Stimulated activated CD8-positive, alpha-beta memory T cell treated with anti-CD3 and anti-CD28 coated beads, Interleukin-4, amount 100 ng/mL, for 24 hours (primary cell): ENCODE measurements around the gene CLIP2.
A peak's percentile ranks its signal among the peaks of the same experiment; 100 is the strongest.
"Not testable (repeated sequence)": the region's sequence is repeated elsewhere in the genome, so short reads cannot be mapped to it uniquely, and the experiment has no call there.

Experiments
- DNase-seq: peaks from one replicate; pipeline ENCODE4 v3.0.0-alpha.2; 2020; ENCODE audit warnings: low read depth

The CLIP2 gene

DNA sequence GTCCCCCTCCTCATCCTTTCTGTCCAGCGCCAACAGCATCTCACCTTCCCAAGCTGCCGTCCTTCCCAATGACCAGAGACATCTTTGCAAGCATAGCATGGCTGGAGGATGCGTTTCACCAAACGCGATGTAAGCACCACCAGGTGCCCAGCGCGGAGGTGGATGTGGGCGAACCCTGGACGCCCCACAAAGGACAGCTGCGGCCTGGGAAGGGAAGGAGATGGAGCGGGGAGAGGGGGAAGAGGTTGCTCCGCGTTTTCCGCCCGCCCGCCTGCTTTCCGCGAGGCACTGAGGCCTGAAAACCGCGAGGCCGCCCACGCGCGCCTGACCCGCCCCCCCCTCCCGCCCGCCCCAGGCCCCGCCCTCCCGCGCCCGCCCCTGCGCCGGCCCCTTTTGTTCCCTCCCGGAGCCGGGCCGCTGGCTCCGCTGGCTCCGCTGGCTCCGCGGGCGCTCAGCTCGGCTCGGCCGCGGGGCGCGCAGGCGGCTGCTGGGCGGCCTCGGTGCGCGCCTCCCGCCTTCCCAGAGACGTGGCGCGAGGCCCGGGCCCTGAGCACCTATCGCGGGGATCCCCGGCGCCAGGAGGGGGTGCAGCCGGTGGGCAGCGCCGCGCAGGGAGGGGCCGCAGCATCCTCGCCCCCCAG lies at the start of gene CLIP2:
TSS of gene CLIP2 (plus strand) at position 390 of the 641 bp plus-strand sequence. CDS start 28,140 bp downstream, outside the sequence.
- DNase-seq, result peak; percentile 72

DNA sequence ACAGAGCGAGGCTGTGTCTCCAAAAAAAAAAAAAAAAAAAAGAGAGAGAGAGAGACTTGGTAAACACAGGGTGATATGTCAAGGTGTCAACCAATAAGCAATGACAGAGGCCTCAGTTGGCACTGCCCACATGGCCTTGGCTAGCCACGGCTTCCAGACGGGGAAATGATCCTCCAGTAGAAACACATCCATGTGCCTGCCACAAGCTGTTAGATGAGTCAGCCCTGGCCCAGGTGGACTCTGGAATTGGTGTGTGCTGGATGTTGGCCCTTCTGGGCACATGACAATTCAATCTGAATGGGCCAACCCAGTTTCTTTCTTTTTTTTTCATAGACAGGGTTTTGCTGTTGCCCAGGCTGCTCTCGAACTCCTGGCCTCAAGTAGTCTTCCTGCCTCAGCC lies 48.7 kb upstream of the CLIP2 start:
- no peak for DNase-seq

DNA sequence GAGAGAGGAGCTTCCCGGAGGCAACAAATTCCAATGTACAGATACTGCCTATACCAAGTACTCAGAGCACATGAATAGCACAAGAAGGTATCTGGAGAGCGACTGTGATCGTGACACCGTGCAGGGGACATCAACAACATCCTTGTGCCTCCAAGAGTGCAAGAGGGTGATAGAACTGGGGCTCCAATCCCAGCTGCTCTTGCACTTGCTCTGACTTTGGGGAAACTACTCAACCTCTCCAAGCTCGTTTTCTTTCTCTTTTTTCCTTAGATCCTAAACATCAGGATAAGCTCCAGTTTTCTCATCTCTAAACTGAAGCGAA lies 47.1 kb upstream of the CLIP2 start:
- DNase-seq, result no peak

DNA sequence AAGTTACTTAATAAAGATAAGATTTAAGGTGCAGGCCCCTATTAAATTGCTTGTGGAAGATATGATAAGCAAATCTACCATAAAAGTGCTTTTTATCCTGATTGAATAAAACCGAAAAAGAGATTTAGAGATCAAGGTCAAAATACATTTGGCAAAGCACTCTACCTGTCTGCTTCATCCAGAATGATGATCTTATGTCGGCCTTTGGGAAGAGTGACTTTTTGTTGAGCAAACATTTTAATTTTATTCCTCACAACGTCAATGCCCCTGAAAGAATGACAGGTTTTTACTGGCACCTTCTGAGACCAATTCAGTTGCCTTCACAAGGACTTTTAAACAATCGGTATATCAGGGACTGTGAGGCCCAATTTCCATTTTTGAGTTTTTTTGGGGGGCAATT lies 42.7 kb upstream of the CLIP2 start:
- DNase-seq, result no peak

DNA sequence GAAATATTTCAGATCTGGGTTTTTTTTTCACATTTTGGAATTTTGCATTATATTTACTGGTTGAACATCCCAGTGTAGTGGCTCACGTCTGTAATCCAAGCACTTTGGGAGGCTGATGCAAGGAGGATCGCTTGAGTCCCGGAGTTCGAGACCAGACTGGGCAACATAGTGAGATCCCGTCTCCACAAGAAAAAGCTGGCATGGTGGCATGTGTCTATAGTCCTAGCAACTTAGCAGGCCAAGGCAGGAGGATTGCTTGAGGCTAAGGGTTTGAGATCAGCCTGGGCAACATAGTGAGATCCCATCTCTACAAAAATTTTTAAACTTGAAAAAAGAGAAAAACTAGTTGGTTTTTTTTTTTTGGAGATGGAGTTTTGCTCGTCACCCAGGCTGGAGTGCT lies 41.1 kb upstream of the CLIP2 start:
- DNase-seq, result no peak

DNA sequence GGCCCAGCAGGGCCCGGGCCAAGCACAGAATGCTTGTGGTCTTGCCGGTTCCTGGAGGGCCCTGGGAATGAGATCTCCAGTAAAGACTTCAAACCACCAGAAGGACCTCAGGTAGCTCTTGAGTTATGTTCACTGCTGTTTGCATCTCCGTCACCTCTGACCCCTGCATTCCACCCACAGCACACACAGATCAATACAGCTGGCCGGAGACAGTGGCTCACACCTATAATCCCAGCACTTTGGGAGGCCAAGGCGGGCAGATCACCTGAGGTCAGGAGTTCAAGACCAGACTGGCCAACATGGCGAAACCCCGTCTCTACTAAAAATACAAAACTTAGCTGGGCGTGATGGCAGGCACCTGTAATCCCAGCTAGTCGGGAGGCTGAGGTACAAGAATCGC lies 40.1 kb upstream of the CLIP2 start:
- not testable (repeated sequence) for DNase-seq

DNA sequence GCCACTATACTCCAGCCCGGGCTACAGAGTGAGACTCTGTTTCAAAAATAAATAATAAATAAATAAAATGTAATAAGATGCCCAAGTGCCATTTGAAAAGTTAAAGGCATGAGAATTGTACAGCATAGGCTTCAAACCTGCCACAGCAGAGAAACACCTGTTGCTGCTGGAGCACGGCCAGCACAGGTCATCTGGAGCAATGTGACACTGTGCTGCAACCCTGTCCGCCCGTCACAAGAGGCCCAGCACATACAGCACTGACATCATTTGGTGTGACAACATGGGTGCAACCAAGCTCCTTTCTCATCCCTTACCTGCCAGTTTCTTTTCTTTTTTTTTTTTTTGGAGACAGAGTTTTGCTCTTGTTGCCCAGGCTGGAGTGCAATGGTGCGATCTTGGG lies 36.3 kb upstream of the CLIP2 start:
- no peak for DNase-seq

DNA sequence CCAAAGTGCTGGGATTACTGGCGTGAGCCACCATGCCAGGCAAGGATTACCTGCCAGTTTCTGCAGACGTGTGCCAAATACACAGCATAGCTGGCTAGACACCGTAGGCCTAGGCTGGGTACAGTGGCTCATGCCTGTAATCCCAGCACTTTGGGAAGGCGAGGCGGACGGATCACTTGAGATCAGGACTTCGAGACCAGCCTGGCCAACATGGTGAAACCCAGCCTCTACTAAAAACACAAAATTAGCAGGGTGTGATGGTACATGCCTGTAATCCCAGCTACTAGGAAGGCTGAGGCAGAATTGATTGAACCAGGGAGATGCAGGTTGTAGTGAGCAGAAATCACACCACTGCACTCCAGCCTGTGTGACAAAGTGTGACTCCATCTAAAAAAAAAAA lies 35.9 kb upstream of the CLIP2 start:
- DNase-seq, result no peak

DNA sequence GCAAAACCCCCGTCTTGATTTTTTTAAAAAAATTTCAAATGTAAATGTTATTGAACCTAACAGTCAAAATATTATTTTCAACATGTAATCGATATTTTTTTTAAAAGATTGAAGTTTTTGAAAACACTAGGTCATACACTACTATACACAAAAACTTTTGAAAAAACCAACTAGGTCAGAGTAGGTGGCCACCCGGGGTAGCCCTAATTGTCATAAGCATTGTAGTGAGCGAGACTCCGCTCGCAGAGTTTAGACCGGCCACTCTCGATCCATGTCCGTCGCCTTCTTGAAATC lies 35.4 kb upstream of the CLIP2 start:
- no peak for DNase-seq

DNA sequence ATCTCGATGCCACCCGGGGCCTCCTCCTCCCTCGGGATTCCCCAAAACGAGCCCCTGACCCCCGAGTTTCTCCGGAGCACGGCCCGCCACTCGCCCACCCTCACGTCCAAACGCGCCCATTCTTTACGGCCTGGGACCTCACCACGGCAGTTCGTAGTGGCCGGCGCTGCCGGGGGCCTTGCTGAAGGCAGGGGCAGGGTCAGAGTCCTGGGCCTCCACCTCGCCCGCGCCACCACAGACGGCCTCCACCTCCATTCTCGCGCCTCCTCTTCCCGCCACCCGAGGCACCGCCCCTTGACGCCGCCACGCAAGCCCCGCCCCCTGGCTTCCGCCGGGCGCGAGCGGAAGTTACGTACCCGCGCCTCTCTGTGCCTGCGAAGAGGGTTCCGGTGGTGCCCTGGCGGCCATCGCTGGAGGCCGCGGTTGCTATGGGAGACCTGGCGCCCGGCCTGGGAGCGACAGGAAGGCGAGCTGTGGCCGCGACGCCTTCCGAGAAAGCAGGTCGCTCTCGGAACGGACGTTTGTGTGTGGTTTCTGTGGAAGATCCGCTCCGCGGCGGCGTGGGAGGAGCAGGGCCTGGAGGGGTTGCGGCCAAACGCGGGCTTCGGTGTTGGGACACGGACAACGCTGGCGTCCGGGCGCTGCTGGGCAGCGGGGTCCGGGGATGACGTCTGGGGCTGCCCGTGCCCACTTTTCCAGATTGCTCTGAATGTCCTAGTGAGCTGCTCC lies 34.9 kb upstream of the CLIP2 start, which contains the start of gene RFC2:
TSS of gene RFC2 (minus strand) at position 271 of the 729 bp plus-strand sequence. CDS start at position 255, 16 bp downstream.
- DNase-seq, result peak; percentile 92

DNA sequence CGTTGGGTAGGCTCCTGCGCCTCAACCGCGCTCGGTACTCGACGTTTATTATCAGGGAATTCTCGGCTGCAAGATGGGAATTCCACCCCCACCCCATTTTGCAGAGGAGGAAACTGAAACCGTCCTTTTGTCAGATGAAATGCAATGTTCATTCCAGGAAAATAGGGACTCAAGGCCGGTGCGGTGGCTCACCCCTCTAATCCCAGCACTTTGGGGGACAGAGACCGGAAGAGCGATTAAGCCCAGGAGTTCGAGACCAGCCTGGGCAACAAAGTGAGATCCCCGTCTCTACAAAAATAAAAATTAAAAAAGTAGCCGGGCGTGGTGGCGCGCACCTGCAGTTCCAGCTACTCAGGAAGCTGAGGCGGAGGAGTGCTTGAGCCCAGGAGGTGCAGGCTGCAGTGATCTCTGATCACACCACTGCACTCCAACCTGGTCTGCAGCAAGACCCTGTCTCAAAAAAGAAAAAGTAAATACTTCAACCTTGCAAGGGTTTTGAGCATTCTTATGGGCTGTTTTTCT lies 34.3 kb upstream of the CLIP2 start:
- DNase-seq, result no peak

DNA sequence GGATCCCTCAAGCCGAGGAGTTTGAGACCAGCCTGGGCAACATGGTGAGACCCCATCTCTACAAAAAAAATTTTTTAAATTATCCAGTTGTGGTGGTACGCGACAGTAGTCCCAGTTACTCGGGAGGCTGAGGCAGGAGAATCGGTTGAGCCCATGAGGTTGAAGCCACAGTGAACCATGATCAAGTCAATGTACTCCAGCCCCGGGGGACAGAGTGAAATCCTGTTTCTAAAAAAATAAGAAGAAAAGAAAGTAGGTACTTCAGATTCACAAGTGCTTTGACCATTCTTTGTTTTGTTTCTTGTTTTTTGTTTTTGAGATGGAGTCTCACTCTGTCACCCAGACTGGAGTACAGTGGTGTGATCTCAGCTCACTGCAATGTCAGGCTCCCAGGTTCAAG lies 33.7 kb upstream of the CLIP2 start:
- DNase-seq, result not testable (repeated sequence)

DNA sequence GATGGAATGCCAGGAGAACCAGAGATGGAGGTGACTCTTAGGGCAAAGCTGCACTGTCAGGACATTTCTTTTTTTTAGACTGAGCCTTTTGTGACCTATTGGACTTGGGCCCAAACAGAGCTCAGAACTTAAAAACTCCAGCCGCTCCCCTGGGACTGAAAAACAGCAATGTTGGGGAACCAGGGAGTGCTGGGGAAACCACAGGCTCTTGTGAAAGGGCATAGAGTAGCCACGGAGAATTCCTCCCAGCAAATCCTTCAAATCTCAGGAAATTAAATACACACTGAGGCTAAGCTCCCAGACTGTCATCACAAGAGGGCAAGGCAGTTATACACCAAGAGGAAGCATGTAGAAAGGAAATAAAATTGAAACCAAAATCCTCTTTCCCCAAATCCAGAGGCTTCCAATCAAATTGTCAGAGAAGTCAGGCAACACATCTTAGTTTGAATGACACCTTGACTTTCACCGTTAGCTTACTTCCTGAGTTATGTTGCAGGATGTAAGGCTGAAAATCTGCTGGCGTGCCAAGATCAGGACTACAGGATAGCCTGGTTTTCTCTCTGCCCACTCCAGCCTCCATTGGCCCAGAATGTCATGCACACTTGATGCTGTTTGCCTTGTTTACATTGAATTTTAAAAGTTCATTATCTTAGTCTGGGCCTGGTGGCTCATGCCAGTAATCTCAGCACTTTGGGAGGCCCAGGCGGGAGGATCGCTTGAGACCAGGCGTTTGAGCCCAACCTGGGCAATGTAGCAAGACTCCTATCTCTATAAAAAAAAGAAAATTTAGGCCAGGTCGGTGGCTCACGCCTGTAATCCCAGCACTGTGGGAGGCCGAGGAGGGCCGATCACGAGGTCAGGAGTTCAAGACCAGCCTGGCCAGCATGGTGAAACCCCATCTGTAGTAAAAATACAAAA lies 32.5 kb upstream of the CLIP2 start:
- no peak for DNase-seq

DNA sequence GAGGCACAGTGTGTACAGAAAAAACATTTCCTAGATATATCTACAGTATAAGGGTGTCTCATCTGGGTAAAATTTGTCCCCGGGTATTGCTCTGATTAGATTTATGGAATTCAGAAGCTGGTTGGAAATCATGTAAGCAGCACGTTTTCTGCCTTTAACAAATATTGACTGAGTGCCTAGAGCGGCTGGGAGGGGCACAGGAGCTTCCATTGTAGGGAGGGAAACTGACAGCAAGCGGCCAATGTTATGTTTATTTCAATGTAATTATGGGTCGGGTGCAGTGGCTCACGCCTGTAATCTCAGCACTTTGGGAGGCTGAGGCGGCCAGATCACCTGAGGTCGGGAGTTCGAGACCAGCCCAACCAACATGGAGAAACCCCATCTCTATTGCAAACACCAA lies 30.6 kb upstream of the CLIP2 start:
- DNase-seq, result no peak

DNA sequence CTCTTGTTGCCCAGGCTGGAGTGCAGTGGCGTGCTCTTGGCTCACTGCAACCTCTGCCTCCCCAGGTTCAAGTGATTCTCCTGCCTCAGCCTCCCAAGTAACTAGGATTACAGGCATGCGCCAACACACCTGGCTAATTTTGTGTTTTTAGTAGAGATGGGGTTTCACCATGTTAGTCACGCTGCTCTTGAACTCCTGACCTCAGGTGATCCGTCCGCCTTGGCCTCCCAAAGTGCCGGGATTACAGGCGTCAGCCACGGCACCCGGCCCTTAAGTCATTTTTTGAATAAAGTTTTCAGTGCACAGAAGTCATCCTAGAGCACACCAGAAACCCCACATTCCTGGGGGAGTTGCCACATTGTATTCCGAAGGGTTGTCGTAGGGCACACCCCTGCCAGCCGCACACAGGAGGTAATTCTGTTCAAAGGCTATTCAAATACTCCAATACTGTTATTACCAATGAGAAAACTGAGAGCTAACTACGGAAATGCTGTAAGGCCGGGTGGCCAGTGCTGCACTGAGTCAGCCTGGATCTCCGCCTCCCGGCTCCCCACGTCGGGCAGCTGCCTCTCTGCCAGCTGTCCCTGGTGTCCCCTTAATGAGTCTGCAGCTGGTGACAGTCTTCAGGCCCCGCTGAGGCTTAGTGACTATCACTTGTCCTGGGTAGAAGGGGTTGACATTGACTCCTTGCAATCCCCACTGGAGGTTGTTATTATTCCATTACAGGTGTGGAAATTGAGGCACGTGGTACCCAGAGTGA lies 26.4 kb upstream of the CLIP2 start:
- DNase-seq, result no peak

DNA sequence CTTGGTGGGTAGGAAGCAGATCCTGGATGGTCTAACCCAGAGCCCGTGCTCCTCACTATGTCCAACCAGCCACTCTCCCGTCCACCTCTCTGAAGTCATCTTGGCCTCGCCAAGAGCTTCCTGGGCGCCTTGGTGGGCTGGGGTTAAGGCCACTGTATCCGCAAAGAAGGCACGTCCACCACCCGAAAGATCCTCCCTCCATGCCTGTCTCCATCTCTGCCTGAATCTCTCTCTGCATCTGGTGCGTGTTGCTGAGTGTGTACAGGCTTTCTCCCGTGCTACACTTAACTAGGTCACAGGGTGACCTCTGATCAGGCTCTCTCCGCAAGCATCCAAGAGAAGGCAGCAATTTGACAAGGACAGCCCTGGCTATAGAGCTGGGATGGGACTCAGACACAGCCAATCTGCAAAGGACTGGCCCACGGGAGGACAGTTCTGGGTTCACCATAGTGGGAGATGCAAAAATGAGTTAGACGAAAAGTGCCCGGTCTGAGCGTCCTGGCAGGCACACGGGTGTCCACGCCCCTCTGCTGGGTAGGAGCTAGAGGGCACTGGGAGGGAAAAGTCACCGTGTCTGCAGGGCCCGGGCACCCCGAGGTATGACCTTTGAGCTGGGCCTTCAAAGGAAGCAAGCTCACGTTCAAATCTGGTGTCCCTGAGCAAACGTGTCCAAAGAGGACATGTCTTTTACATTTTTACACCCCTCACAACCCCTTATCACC lies 25.6 kb upstream of the CLIP2 start:
- DNase-seq, result no peak

DNA sequence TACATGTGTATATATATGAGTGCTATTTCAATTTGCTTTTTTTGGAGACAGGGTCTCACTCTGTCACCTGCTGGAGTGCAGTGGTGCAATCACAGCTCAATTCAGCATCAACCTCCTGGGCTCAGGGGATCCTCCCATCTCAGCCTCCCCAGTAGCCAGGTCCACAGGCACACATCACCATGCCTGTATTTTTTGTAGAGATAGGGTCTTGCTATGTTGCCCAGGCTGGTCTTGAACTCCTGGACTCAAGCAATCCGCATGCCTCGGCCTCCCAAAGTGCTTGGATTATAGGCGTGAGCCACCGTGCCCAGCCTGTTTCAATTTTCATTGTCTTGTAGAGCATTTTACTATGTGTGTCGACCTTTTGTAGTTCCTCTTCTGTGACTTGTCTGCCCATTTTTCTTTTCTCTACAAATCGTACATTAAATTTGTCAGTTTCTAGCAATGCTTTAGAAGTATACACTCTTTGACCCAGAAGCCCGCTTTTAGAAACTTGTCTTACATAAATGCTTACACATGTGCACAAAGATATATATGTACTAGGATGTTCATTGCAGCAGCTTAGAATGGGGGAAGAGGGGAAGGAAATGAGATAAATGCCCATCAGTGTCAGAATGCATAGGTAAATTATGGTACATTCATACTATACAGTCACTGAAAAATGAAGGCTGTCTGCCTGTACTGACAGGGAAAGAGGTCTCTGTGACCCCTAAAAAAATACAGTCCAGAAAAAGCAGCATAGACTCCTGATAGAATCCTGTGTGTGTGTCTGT lies 22.8 kb upstream of the CLIP2 start:
- no peak for DNase-seq

DNA sequence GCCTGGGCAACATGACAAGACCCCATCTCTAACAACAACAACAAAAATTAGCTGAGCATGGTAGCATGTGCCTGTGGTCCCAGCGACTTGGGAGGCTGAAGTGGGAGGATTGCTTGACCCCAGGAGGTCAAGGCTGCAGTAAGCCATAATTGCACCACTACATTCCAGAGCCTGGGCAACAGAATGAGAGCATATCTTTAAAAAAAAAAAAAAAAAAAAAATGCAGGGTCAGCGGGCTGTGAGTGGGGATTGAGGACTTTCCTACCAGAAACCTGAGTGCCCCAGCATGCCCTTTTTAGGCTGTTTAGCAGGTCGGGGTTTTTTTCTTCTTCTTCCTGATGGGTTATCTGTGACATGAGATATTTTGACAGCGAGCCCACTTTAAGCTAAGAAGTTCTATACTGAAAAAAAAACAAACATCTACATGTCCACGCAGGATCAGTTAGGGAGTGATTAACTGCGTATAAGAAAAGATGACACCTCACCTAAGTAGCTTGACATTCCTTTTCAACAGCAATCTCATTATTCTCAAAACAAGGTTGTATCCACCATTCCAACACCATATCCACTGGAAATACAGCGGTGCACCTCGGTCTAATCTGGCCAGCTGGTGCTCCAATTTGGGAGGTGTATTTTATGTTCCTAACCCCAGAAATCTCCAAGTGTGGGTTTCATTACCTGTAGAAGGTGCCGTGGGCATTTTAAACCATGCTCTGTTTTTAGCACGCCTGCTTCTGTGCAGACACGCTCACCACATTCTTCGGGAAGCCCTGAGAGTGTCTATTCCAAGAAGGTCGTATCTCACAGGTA lies 21.2 kb upstream of the CLIP2 start:
- no peak for DNase-seq

DNA sequence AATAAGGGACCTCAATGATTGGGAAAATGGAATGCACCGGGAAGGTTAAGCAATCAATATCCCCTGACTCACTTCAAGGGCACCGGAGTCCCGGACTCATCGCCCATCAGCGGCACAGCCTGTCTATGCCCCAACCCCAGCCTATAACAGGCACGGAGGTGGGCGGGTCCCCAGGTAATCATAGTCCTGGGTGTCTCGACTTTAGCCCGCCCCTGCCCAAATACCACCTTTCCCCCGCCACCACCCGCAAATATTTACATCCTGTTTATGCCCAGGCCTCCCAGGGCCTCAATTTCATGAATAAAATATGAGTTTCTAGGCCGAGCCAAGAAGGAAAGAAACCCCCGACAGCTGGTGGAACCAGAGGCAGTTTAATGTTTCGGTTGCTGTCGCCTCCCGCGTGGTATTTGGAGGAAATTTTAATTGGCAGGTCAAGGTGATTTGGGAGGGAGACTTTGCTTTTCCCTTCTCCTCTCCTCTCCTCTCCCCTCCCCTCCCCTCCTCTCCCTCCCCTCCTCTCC lies 19.4 kb upstream of the CLIP2 start:
- DNase-seq, result no peak

DNA sequence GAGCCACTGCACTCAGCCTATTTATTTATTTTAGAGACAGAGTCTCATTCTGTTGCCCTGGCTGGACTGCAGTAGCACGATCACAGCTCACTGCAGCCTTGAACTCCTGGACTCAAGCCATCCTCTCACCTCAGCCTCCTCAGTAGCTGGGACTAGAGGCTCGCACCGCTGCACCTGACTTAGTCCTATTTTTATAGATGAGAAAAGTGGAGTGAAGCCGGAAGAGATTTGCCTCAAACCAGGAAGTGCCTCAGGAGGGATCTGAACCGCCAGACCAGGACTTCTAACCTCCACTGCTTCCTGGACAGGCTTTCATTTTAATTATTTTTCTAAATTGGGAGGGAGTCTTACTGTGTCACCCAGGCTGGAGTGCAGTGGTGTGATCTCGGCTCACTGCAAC lies 17.5 kb upstream of the CLIP2 start:
- DNase-seq, result no peak
